DND-41 (cell line): ENCODE measurements around the gene SLC10A6.

Experiments used
- CTCF ChIP-seq: IDR thresholded peaks from 2 replicates; pipeline ENCODE4 v1.5.1; 2012; ENCODE audit warnings: borderline replicate concordance, low read length, moderate library complexity, mild to moderate bottlenecking; ENCODE audit not compliant: poor library complexity, severe bottlenecking; ENCODE audit errors: extremely low read depth
- EZH2 ChIP-seq: IDR thresholded peaks from 3 replicates; pipeline ENCODE4 v1.6.1; 2012; ENCODE audit warnings: borderline replicate concordance, low read depth, mild to moderate bottlenecking, moderate library complexity, low read length, inconsistent platforms; ENCODE audit not compliant: severe bottlenecking

- TF ChIP-seq CTCF = no peak
- TF ChIP-seq EZH2 = no peak
Observed at GRCh38 chr4:86845593-86845992, 3.6 kb downstream of the SLC10A6 start.
